ENCODE results near the gene RAP1GAP2.

GRCh38 chr17:3002538-3003295 is 206.5 kb downstream of the RAP1GAP2 start:
- TF ChIP-seq, protein P1, sequence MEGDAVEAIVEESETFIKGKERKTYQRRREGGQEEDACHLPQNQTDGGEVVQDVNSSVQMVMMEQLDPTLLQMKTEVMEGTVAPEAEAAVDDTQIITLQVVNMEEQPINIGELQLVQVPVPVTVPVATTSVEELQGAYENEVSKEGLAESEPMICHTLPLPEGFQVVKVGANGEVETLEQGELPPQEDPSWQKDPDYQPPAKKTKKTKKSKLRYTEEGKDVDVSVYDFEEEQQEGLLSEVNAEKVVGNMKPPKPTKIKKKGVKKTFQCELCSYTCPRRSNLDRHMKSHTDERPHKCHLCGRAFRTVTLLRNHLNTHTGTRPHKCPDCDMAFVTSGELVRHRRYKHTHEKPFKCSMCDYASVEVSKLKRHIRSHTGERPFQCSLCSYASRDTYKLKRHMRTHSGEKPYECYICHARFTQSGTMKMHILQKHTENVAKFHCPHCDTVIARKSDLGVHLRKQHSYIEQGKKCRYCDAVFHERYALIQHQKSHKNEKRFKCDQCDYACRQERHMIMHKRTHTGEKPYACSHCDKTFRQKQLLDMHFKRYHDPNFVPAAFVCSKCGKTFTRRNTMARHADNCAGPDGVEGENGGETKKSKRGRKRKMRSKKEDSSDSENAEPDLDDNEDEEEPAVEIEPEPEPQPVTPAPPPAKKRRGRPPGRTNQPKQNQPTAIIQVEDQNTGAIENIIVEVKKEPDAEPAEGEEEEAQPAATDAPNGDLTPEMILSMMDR (IDR thresholded peaks at IDR 0.05 in 4 of 5, conservative IDR thresholded peaks at IDR 0.05 in 1 of 5) = no peak
- TF ChIP-seq POLR2A (IDR thresholded peaks at IDR 0.05) = no peak

All from gastrocnemius medialis (tissue), 4 donors.